Mucosa of descending colon (tissue), 3 donors: ENCODE data around the gene TMTC1. TPM values are rescaled to one million over a fixed set of nuclear protein-coding genes. Genes with fewer than 3 reads are reported as not detected.

Experiments
- ATAC-seq: fragments of 200-7000 bp; cut with Tn5 transposase; one replicate; pipeline ENCODE4 v1.9.1; 2020; ENCODE audit warnings: mild to moderate bottlenecking, moderate library complexity
- DNase-seq, 3 donors: peaks; one replicate each; pipeline ENCODE4 v3.0.0-alpha.2; 2020
- H3K36me3 ChIP-seq: fragments of 200-600 bp; one replicate; pipeline ENCODE4 v1.8.0; 2021; ENCODE audit warnings: low read depth, mild to moderate bottlenecking
- H3K4me1 ChIP-seq: fragments of 200-600 bp; one replicate; pipeline ENCODE4 v1.8.0; 2021; ENCODE audit warnings: low read depth, mild to moderate bottlenecking
- H3K4me3 ChIP-seq: fragments of 200-600 bp; one replicate; pipeline ENCODE4 v1.8.0; 2021; ENCODE audit warnings: mild to moderate bottlenecking
- H3K9me3 ChIP-seq: fragments of 200-600 bp; one replicate; pipeline ENCODE4 v1.8.0; 2021; ENCODE audit warnings: mild to moderate bottlenecking
- CTCF ChIP-seq: fragments of 200-600 bp; IDR thresholded peaks from one replicate; pipeline ENCODE4 v1.8.0; 2022; ENCODE audit warnings: antibody characterized with exemption, mild to moderate bottlenecking
- intact Hi-C, 2 donors: fragments of 100-400 bp; cut with DNase I in 1 of 2; cut with micrococcal nuclease in 1 of 2; formaldehyde crosslinking; loops; one replicate each; pipeline versions ENCODE4 v1.11.0 to v1.11.1; 2022; cut with DNase I, micrococcal nuclease
- total RNA-seq, 3 donors: library from RNA; stranded (reverse); fragmentation: NEBNext Ultra II Directional in 2 of 3; extraction: Animal tissue kit (Norgen Biotek cat#: 25700) in 2 of 3; gene quantifications; one replicate each; pipeline versions ENCODE4 v1.2.1 to v1.2.4, GENCODE V29; 2021 to 2023
- donor health status: DM: no; HTN: no; CAD: no; lungs with moderate emphysema.
- donor health status: DM: no; HTN: no; CAD: no.
- donor health status: DM: no; HTN: yes; CAD: no.

The TMTC1 gene
- total RNA-seq, 3 donors from 2014 or later, result 2.5 to 49.1 (median 10.5) TPM

- H3K9me3 ChIP-seq, result no peaks in the 10 kb centered on the region
- no peaks in the 10 kb centered on the region for H3K36me3 ChIP-seq
- DNase-seq (no peak), ATAC-seq (no peak)
- TF ChIP-seq CTCF, result no peak
- intact Hi-C loops, result no loop called here
- H3K4me1 ChIP-seq, result no peaks in the 10 kb centered on the region
- H3K4me3 ChIP-seq, result no peak within 1 kb of the TSS
Observed at GRCh38 chr12:29497588-29497987, 286.2 kb downstream of the TMTC1 start, which contains the start of gene OVCH1. TSS of gene OVCH1 (minus strand) at chr12:29497686. CDS start at chr12:29497686, 0 bp downstream.

GRCh38 chr12:29492891-29493290 is 290.9 kb downstream of the TMTC1 start:
- H3K36me3 ChIP-seq, result no peaks in the 10 kb centered on the region
- no peak overlapping the region for H3K4me3 ChIP-seq
- no peak for TF ChIP-seq CTCF
- ATAC-seq, result no peak
- H3K9me3 ChIP-seq, result no peaks in the 10 kb centered on the region
- H3K4me1 ChIP-seq, result no peaks in the 10 kb centered on the region
- intact Hi-C loops, result no loop called here
- no peak for DNase-seq

- no peaks in the 10 kb centered on the region for H3K36me3 ChIP-seq
- TF ChIP-seq CTCF, result no peak
- H3K4me3 ChIP-seq, result no peak overlapping the region
- intact Hi-C loops, result no loop called here
- DNase-seq, result no peak
- H3K9me3 ChIP-seq, result no peaks in the 10 kb centered on the region
- ATAC-seq, result no peak
- no peaks in the 10 kb centered on the region for H3K4me1 ChIP-seq
Observed at GRCh38 chr12:29486972-29487371, 296.8 kb downstream of the TMTC1 start.

- intact Hi-C loops, result no loop called here
- no peak for TF ChIP-seq CTCF
- ATAC-seq, result no peak
- H3K9me3 ChIP-seq, result no peaks in the 10 kb centered on the region
- H3K4me1 ChIP-seq, result no peaks in the 10 kb centered on the region
- no peak for DNase-seq
- no peak overlapping the region for H3K4me3 ChIP-seq
- H3K36me3 ChIP-seq, result no peaks in the 10 kb centered on the region
Observed at GRCh38 chr12:29463198-29463597, 320.5 kb downstream of the TMTC1 start.

GRCh38 chr12:29460082-29460481 is 323.7 kb downstream of the TMTC1 start:
- DNase-seq, result no peak
- no peak for ATAC-seq
- intact Hi-C loops, result no loop called here
- no peak for TF ChIP-seq CTCF
- H3K36me3 ChIP-seq, result no peaks in the 10 kb centered on the region
- H3K4me3 ChIP-seq, result no peak overlapping the region
- no peaks in the 10 kb centered on the region for H3K9me3 ChIP-seq
- H3K4me1 ChIP-seq, result no peaks in the 10 kb centered on the region

GRCh38 chr12:29455087-29455486 is 328.7 kb downstream of the TMTC1 start:
- no peaks in the 10 kb centered on the region for H3K9me3 ChIP-seq
- intact Hi-C loops, result no loop called here
- H3K4me1 ChIP-seq, result no peaks in the 10 kb centered on the region
- no peaks in the 10 kb centered on the region for H3K36me3 ChIP-seq
- no peak overlapping the region for H3K4me3 ChIP-seq
- ATAC-seq, result no peak
- no peak for DNase-seq
- TF ChIP-seq CTCF, result no peak
